ENCODE data around the gene SPATA6.

Gene SPATA6

GRCh38 chr1:48248356-48248755 lies 223.6 kb downstream of the SPATA6 start:
- no peak for DNase-seq

DNA sequence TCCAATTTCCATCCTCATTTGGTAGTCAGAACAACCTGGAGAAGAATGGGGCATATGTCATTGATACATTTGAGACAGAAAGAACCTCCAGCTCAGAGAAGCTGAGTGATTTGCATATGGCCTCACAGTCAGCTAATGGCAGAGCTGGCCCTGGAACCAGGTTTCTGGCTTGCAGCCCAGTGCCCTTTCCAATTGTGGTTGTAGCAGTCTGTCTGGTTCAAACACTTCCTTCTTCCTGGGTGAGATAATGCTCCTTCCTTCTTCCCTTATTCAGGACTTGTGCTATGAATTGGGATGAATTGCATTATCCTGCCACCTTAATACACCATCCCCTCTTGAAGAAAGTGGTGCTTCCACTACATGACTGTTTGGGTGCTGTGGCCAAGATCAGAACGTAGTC lies 225.3 kb downstream of the SPATA6 start:
- no peak for DNase-seq
